Lower leg skin (tissue), 4 donors: ENCODE data around the gene DCANP1. TPM values are rescaled to one million over a fixed set of nuclear protein-coding genes. Genes with fewer than 3 reads are reported as not detected.

Experiments
- DNase-seq, 2 donors: peaks; one replicate each; pipeline ENCODE4 v3.0.0-alpha.2; 2019; ENCODE audit warnings: low spot score in 2 of 2
- H3K4me3 ChIP-seq: fragments of 200-600 bp; sonication (generic); 2 replicates; pipeline ENCODE4 v1.5.1; 2017; ENCODE audit warnings: mild to moderate bottlenecking, low read depth; ENCODE audit not compliant: poor library complexity, severe bottlenecking
- CTCF ChIP-seq, 3 donors: fragments of 450-650 bp; IDR thresholded peaks; one replicate each; pipeline ENCODE4 v1.5.1; 2016; ENCODE audit warnings: antibody characterized with exemption in 3 of 3, mild to moderate bottlenecking in 3 of 3, moderate library complexity in 2 of 3
- POLR2A ChIP-seq, 2 donors: fragments of 450-650 bp; IDR thresholded peaks; one replicate each; pipeline ENCODE4 v1.6.1; 2016 to 2017; ENCODE audit warnings: antibody characterized with exemption in 2 of 2, mild to moderate bottlenecking in 1 of 2, moderate library complexity in 1 of 2
- WGBS, 2 donors: methylation state at CpG; one replicate each; pipeline ENCODE4 v1.1.5; 2018; 5-methylcytosine and 5-hydroxymethylcytosine counted together
- intact Hi-C: fragments of 100-400 bp; cut with DNase I; formaldehyde crosslinking; loops from one replicate; pipeline ENCODE4 v1.15.0; 2023; ENCODE audit warnings: low total_unique reads
- total RNA-seq, 4 donors: library from RNA; depleted of rRNA; stranded (reverse); fragments of >200 nt; gene quantifications; one replicate each; pipeline ENCODE4 v1.1.0, GENCODE V29; 2016

The DCANP1 gene
- total RNA-seq, 4 donors from 2014 or later, result not detected

GRCh38 chr5:135481387-135481786 lies 34.2 kb upstream of the DCANP1 start:
- intact Hi-C loops, result no loop called here
- WGBS, 2 donors, result 69 to 76% methylated on average over 5 of the region's 5 CpGs
- H3K4me3 ChIP-seq, result no peak overlapping the region
- TF ChIP-seq CTCF (IDR thresholded peaks at IDR 0.05), result no peak
- peak in 1 of 2 donors; percentile 78 for DNase-seq

GRCh38 chr5:135480511-135480910 lies 33.4 kb upstream of the DCANP1 start:
- H3K4me3 ChIP-seq, result no peak overlapping the region
- DNase-seq, result no peak
- intact Hi-C loops, result no loop called here
- 87 to 97% methylated on average over 5 of the region's 5 CpGs for WGBS, 2 donors
- TF ChIP-seq CTCF (IDR thresholded peaks at IDR 0.05), result no peak
- TF ChIP-seq POLR2A (IDR thresholded peaks at IDR 0.05), result no peak

- intact Hi-C loops, result no loop called here
- WGBS, 2 donors, result 89 to 100% methylated on average over 4 of the region's 4 CpGs
- DNase-seq, result peak in 1 of 2 donors; percentile 40
- H3K4me3 ChIP-seq, result no peak overlapping the region
- TF ChIP-seq CTCF (IDR thresholded peaks at IDR 0.05), result no peak
- no peak for TF ChIP-seq POLR2A (IDR thresholded peaks at IDR 0.05)
These were observed 31.8 kb upstream of the DCANP1 start for GRCh38 chr5:135478938-135479337.

DNA sequence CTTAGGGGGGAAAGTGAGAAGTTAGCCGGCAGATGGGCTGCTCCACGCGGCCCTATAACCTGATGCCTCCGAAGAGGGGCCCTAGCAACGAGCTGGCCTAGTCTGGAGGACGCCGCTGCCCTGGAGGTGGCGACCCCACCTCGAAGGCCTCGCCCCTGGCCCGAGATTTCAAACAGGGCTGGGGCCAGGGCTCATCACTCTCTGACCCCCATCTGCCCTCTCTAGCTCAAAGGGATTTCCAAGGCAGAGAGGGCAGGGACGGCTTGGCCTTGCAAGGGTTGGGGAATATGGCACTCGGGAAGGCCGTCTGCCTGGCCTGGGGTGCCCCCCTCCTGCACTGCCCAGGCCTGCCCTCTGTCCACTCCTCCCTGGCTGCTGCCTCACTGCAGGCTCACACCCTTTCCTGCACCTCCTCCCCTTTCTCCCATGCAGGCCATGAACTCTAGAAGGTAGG lies 30.5 kb upstream of the DCANP1 start:
- no peak overlapping the region for H3K4me3 ChIP-seq
- TF ChIP-seq CTCF (IDR thresholded peaks at IDR 0.05) (no peak), POLR2A (IDR thresholded peaks at IDR 0.05) (no peak)
- DNase-seq, result peak in 1 of 2 donors; percentile 72
- 83 to 90% methylated on average over 5 to 14 of the region's 14 CpGs for WGBS, 2 donors
- intact Hi-C loops, result no loop called here

GRCh38 chr5:135476615-135477581 lies 29.8 kb upstream of the DCANP1 start:
- WGBS, 2 donors, result 65 to 69% methylated on average over 24 of the region's 24 CpGs
- no peak overlapping the region for H3K4me3 ChIP-seq
- TF ChIP-seq CTCF (IDR thresholded peaks at IDR 0.05) (no peak), POLR2A (IDR thresholded peaks at IDR 0.05) (no peak)
- DNase-seq, result peak in 1 of 2 donors; percentile 32
- intact Hi-C loops, result no loop called here
